Neural cell (in vitro differentiated cells): ENCODE data around the gene MAP3K5. TPM values are rescaled to one million over a fixed set of nuclear protein-coding genes. Genes with fewer than 3 reads are reported as not detected.

Experiments
- H2AFZ ChIP-seq: fragments of 200-600, 300-800 bp; sonication (generic), shearing (Covaris generic); 2 replicates; pipeline ENCODE4 v1.6.0; 2014; ENCODE audit warnings: low read depth, mild to moderate bottlenecking, antibody characterized with exemption, low read length, moderate library complexity
- H3F3A ChIP-seq: fragments of 200-600 bp; shearing (Covaris generic); 2 replicates; pipeline ENCODE4 v1.6.1; 2016; ENCODE audit warnings: mild to moderate bottlenecking, moderate library complexity, mixed read lengths, antibody characterized with exemption, low read length; ENCODE audit not compliant: insufficient read depth, poor library complexity, severe bottlenecking
- H3K27ac ChIP-seq: fragments of 200-600, 300-800 bp; sonication (generic), shearing (Covaris generic); 2 replicates; pipeline ENCODE4 v1.5.1; 2014; ENCODE audit warnings: mild to moderate bottlenecking, low read length, moderate library complexity
- H3K27me3 ChIP-seq: fragments of 300-800, 200-600 bp; sonication (generic), shearing (Covaris generic); 2 replicates; pipeline ENCODE4 v1.6.0; 2014; ENCODE audit warnings: mild to moderate bottlenecking, low read depth, low read length, moderate library complexity; ENCODE audit not compliant: insufficient read depth
- H3K36me3 ChIP-seq: fragments of 300-800, 200-600 bp; sonication (generic), shearing (Covaris generic); 2 replicates; pipeline ENCODE4 v1.5.1; 2014; ENCODE audit warnings: mild to moderate bottlenecking, antibody characterized with exemption, low read length, moderate library complexity; ENCODE audit not compliant: insufficient read depth
- H3K4me2 ChIP-seq: fragments of 300-800, 200-600 bp; sonication (generic), shearing (Covaris generic); 2 replicates; pipeline ENCODE4 v1.6.0; 2014; ENCODE audit warnings: mild to moderate bottlenecking, low read length
- H3K4me3 ChIP-seq: fragments of 300-800, 200-600 bp; sonication (generic), shearing (Covaris generic); 2 replicates; pipeline ENCODE4 v1.5.1; 2014; ENCODE audit warnings: mild to moderate bottlenecking, low read length, moderate library complexity
- H3K79me2 ChIP-seq: fragments of 200-600 bp; shearing (Covaris generic); replicated peaks from 2 replicates; pipeline ENCODE4 v1.6.0; 2014; ENCODE audit warnings: mild to moderate bottlenecking, low read length, moderate library complexity; ENCODE audit not compliant: insufficient read depth
- H3K9ac ChIP-seq: fragments of 300-800, 200-600 bp; sonication (generic), shearing (Covaris generic); 2 replicates; pipeline ENCODE4 v1.6.1; 2016; ENCODE audit warnings: mild to moderate bottlenecking, low read length, mixed read lengths
- H3K9me2 ChIP-seq: fragments of 200-600 bp; shearing (Covaris generic); 2 replicates; pipeline ENCODE4 v1.6.1; 2016; ENCODE audit warnings: mild to moderate bottlenecking, low read length, mixed read lengths; ENCODE audit not compliant: insufficient read depth
- H3K9me3 ChIP-seq: fragments of 200-600, 300-800 bp; sonication (generic), shearing (Covaris generic); 2 replicates; pipeline ENCODE4 v1.6.1; 2016; ENCODE audit warnings: mild to moderate bottlenecking, mixed run types, low read length, moderate library complexity, mixed read lengths
- H4K20me1 ChIP-seq: fragments of 200-600 bp; shearing (Covaris generic); 2 replicates; pipeline ENCODE4 v1.6.1; 2016; ENCODE audit warnings: mild to moderate bottlenecking, mixed run types; ENCODE audit not compliant: insufficient read depth
- CTCF ChIP-seq: fragments of 450-650 bp; IDR thresholded peaks from 2 replicates; pipeline ENCODE4 v1.5.1; 2014; ENCODE audit warnings: antibody characterized with exemption, mild to moderate bottlenecking, moderate library complexity; ENCODE audit not compliant: poor library complexity, severe bottlenecking
- EP300 ChIP-seq: fragments of 450-650 bp; conservative IDR thresholded peaks from 2 replicates; pipeline ENCODE4 v1.6.1; 2014; ENCODE audit warnings: antibody characterized with exemption, mild to moderate bottlenecking, moderate library complexity; ENCODE audit not compliant: poor library complexity, severe bottlenecking
- EZH2 ChIP-seq: fragments of 200-600, 300-800 bp; shearing (Covaris generic), sonication (generic); IDR thresholded peaks from 2 replicates; pipeline ENCODE4 v1.6.1; 2014; ENCODE audit warnings: antibody characterized with exemption, low read length, borderline replicate concordance, mild to moderate bottlenecking; ENCODE audit not compliant: insufficient read depth, poor library complexity, severe bottlenecking
- MXI1 ChIP-seq: fragments of 450-650 bp; conservative IDR thresholded peaks from 2 replicates; pipeline ENCODE4 v1.6.1; 2014; ENCODE audit warnings: antibody characterized with exemption, mild to moderate bottlenecking; ENCODE audit not compliant: poor library complexity, severe bottlenecking
- POLR2AphosphoS5 ChIP-seq: IDR thresholded peaks from 2 replicates; pipeline ENCODE4 v1.6.1; 2012
- RAD21 ChIP-seq: fragments of 450-650 bp; conservative IDR thresholded peaks from 2 replicates; pipeline ENCODE4 v1.6.1; 2014; ENCODE audit warnings: antibody characterized with exemption, mild to moderate bottlenecking, moderate library complexity
- SMC3 ChIP-seq: fragments of 450-650 bp; conservative IDR thresholded peaks from 2 replicates; pipeline ENCODE4 v1.6.1; 2014; ENCODE audit warnings: antibody characterized with exemption, mild to moderate bottlenecking, moderate library complexity; ENCODE audit not compliant: poor library complexity
- TAF1 ChIP-seq: IDR thresholded peaks from 2 replicates; pipeline ENCODE4 v1.6.1; 2012; ENCODE audit warnings: low read depth
- polyA plus RNA-seq: library from polyadenylated mRNA; depleted of rRNA; stranded (reverse); fragments of >200 nt; gene quantifications from 2 replicates; pipeline ENCODE4 v1.2.3, GENCODE V29; 2014
- TF ChIP-seq, protein P1 (sequence below): IDR thresholded peaks from 2 replicates; pipeline ENCODE4 v1.6.1; 2012; ENCODE audit warnings: borderline replicate concordance

The MAP3K5 gene
- polyA plus RNA-seq, 1 donor from 2014 or later, result 2.0 TPM

DNA sequence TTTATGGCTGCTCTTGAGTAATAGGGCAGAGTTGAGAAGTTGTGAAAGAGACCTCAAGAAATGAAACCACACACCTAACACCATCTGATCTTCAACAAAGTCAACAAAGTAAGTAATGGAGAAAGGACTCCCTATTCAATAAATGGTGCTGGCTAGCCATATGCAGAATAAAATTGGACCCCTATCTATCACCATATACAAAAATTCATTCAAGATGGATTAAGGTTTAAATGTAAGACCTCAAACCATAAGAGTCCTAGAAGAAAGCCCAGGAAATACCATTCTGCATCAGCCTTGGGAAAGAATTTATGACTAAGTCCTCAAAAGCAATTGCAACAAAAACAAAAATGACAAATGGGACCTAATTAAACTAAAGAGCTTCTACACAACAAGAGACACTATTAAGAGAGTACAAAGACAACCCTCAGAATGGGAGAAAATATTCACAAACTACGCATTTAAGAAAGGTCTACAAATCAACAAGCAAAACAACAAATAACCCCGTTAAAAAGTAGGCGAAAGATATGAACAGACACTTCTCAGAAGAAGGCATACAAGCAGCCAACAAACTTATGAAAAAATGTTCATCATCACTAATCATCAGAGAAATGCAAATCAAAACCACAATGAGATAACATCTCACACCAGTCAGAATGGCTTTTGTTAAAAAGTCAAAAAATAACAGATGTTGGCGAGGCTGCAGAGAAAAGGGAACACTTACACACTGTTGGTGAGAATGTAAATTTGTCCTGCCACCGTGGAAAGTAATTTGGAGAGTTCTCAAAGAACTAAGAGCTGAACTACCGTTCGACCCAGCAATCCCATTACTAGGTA is 4.0 kb downstream of the MAP3K5 start:
- TF ChIP-seq SMC3 (no peak), POLR2AphosphoS5 (no peak), RAD21 (no peak), EP300 (no peak), EZH2 (no peak)
- TF ChIP-seq, protein P1, sequence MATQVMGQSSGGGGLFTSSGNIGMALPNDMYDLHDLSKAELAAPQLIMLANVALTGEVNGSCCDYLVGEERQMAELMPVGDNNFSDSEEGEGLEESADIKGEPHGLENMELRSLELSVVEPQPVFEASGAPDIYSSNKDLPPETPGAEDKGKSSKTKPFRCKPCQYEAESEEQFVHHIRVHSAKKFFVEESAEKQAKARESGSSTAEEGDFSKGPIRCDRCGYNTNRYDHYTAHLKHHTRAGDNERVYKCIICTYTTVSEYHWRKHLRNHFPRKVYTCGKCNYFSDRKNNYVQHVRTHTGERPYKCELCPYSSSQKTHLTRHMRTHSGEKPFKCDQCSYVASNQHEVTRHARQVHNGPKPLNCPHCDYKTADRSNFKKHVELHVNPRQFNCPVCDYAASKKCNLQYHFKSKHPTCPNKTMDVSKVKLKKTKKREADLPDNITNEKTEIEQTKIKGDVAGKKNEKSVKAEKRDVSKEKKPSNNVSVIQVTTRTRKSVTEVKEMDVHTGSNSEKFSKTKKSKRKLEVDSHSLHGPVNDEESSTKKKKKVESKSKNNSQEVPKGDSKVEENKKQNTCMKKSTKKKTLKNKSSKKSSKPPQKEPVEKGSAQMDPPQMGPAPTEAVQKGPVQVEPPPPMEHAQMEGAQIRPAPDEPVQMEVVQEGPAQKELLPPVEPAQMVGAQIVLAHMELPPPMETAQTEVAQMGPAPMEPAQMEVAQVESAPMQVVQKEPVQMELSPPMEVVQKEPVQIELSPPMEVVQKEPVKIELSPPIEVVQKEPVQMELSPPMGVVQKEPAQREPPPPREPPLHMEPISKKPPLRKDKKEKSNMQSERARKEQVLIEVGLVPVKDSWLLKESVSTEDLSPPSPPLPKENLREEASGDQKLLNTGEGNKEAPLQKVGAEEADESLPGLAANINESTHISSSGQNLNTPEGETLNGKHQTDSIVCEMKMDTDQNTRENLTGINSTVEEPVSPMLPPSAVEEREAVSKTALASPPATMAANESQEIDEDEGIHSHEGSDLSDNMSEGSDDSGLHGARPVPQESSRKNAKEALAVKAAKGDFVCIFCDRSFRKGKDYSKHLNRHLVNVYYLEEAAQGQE, result no peak
- Histone ChIP-seq H3K4me2 (no peak overlapping the region), H2AFZ (no peak overlapping the region), H3K9me3 (no peaks in the 10 kb centered on the region), H3K9me2 (no peaks in the 10 kb centered on the region), H3K27me3 (peaks cover 38% of the 10 kb centered on the region), H4K20me1 (no peaks in the 10 kb centered on the region), H3K4me3 (no peak overlapping the region), H3F3A (peaks cover 2% of the 10 kb centered on the region), H3K27ac (no peak overlapping the region), H3K79me2 (no peaks in the 10 kb centered on the region), H3K36me3 (no peaks in the 10 kb centered on the region), H3K9ac (no peak overlapping the region)

DNA sequence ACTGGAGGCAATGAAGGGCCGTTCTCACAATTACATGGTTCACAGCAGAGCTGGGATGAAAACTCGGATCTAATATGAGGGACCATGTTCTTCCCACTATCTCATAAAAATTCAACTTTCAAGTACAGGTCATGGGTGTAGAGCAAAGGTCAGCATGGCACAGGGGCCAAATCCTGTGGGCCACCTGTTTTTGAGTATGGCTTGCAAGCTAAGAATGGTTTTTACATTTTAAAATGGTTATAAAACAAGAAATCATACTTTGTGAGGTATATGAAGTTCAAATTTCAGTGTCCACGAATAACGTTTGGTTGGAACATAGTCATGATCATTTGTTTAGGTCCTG is 4.6 kb downstream of the MAP3K5 start:
- H3K9me3 ChIP-seq, result no peaks in the 10 kb centered on the region
- H3K27me3 ChIP-seq, result peaks cover 32% of the 10 kb centered on the region
- no peaks in the 10 kb centered on the region for H3K9me2 ChIP-seq
- no peak overlapping the region for H3K9ac ChIP-seq
- no peaks in the 10 kb centered on the region for H3K36me3 ChIP-seq
- no peak overlapping the region for H3K4me2 ChIP-seq
- no peaks in the 10 kb centered on the region for H4K20me1 ChIP-seq
- H3K27ac ChIP-seq, result no peak overlapping the region
- no peaks in the 10 kb centered on the region for H3F3A ChIP-seq
- no peaks in the 10 kb centered on the region for H3K79me2 ChIP-seq
- no peak overlapping the region for H3K4me3 ChIP-seq
- TF ChIP-seq EP300 (no peak), TAF1 (no peak), EZH2 (no peak), SMC3 (no peak), POLR2AphosphoS5 (no peak), CTCF (no peak), MXI1 (no peak)
- TF ChIP-seq, protein P1, result no peak
- no peak overlapping the region for H2AFZ ChIP-seq
